ENCODE measurements around the gene ZNF516. TPM values are rescaled to one million over a fixed set of nuclear protein-coding genes. Genes with fewer than 3 reads are reported as not detected.
A peak's percentile ranks its signal among the peaks of the same experiment; 100 is the strongest.

ZNF516 gene
- polyA plus RNA-seq, 3 donors, result 5.0 to 41.9 (median 8.6) TPM

DNA sequence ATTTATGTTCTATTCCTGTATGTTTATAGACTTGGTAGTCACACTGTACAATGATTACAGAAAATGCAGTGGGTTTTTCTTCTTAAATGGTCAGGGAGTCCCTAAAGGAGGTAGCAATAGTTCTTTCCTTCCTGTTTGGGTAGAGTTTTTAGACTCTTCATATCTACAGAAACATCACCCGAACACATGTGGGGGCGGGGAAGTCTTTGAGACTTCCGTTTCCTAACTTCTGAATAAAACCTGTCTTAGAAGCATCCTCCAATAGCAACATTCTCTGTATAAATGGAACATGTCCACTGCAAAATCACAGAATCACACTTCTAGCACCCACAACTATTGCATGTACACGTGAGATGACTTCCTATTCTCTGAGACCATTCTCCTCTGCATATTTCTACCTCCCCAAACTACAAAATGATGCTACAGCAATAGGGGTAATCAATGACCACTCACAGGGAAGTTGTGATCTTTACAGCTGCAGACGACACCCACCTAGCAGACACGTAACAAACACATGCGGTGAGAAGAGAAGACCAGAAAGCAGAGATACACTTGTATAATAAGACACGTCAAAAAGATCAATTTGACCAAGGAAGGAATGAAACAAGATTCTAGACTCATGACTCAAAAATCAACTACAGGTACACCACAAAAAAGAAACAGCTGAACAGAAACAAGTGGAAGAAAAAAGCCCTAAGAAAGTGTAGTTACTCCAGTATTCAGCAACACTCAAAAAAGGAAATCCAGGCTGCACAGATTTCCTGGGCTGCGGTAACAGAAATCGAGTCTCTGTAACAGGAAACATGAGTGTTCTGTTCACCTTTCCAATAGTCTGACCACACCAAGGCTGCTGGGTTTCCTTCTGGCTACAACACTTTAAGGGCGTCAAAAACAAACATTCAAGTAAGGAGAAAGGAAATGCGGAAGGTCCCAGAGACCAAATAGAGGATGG is 120.4 kb downstream of the ZNF516 start:
- H3K27ac ChIP-seq (ENCODE audit: low read depth in 1 of 2, low read length in 2 of 2), result peak overlapping the region in 1 of 2 donors; percentile 28
- H3K79me2 ChIP-seq (ENCODE audit: insufficient read depth, low read length), result peaks cover 100% of the 10 kb centered on the region
- Mint-ChIP-seq H3K27me3 (ENCODE audit: low read depth in 3 of 3) (peaks cover 0 to 2% (median 0%) of the 10 kb centered on the region in 3 donors), H3K4me3 (no peak overlapping the region), H3K9me3 (peaks cover 0 to 1% (median 0%) of the 10 kb centered on the region in 7 donors), H3K4me1 (peaks cover 41% of the 10 kb centered on the region), H3K36me3 (peaks cover 48 to 71% of the 10 kb centered on the region in 2 donors), H3K27ac (peak overlapping the region in 5 of 7 donors; percentile 10 to 71 (median 55))
- no peaks in the 10 kb centered on the region for H3K9me3 ChIP-seq (replicated peaks in 1 of 2; ENCODE audit: control insufficient read depth in 1 of 2, insufficient read depth in 1 of 2, low read length in 2 of 2)
- H3K4me3 ChIP-seq (replicated peaks in 1 of 3; ENCODE audit: low read depth in 2 of 3, low read length in 3 of 3), result no peak overlapping the region
- no peaks in the 10 kb centered on the region for H3K27me3 ChIP-seq (ENCODE audit: control insufficient read depth in 2 of 2, insufficient read depth in 2 of 2, low read length in 2 of 2)
- H4K20me1 ChIP-seq (ENCODE audit: insufficient read depth, low read length), result peaks cover 100% of the 10 kb centered on the region
- intact Hi-C loops (cut with micrococcal nuclease), result no loop called here
- H2AFZ ChIP-seq (ENCODE audit: insufficient read depth, low read depth, low read length, poor library complexity, severe bottlenecking), result no peak overlapping the region
- H3K4me1 ChIP-seq (ENCODE audit: control insufficient read depth in 1 of 2, insufficient read depth in 2 of 2, low read length in 2 of 2), result peaks cover 18 to 26% of the 10 kb centered on the region in 2 donors
- WGBS (ENCODE audit: insufficient coverage), result 42% methylated on average over 5 of the region's 12 CpGs
- H3K9ac ChIP-seq (ENCODE audit: insufficient read depth, low read length, poor library complexity, severe bottlenecking), result peak overlapping the region; percentile 28
- H3K36me3 ChIP-seq (replicated peaks in 1 of 2; ENCODE audit: control insufficient read depth in 1 of 2, insufficient read depth in 2 of 2, low read length in 2 of 2), result peaks cover 56 to 95% of the 10 kb centered on the region in 2 donors
- TF ChIP-seq CTCF (IDR thresholded peaks at IDR 0.05), result no peak
- H3K4me2 ChIP-seq (replicated peaks; ENCODE audit: extremely low read depth, low read length, poor library complexity, severe bottlenecking), result no peak overlapping the region
- DNase-seq, result no peak

GRCh38 chr18:76373297-76373696 is 121.7 kb downstream of the ZNF516 start:
- H3K36me3 Mint-ChIP-seq, result peaks cover 52 to 72% of the 10 kb centered on the region in 2 donors
- peaks cover 0 to 2% (median 0%) of the 10 kb centered on the region in 3 donors for H3K27me3 Mint-ChIP-seq (ENCODE audit: low read depth in 3 of 3)
- Histone ChIP-seq H3K4me3 (replicated peaks in 1 of 3; ENCODE audit: low read depth in 2 of 3, low read length in 3 of 3) (no peak overlapping the region), H3K4me2 (replicated peaks; ENCODE audit: extremely low read depth, low read length, poor library complexity, severe bottlenecking) (no peak overlapping the region), H3K9ac (ENCODE audit: insufficient read depth, low read length, poor library complexity, severe bottlenecking) (no peak overlapping the region), H4K20me1 (ENCODE audit: insufficient read depth, low read length) (peaks cover 100% of the 10 kb centered on the region), H3K4me1 (ENCODE audit: control insufficient read depth in 1 of 2, insufficient read depth in 2 of 2, low read length in 2 of 2) (peaks cover 18 to 26% of the 10 kb centered on the region in 2 donors), H3K27ac (ENCODE audit: low read depth in 1 of 2, low read length in 2 of 2) (peak overlapping the region in 1 of 2 donors; percentile 28), H3K27me3 (ENCODE audit: control insufficient read depth in 2 of 2, insufficient read depth in 2 of 2, low read length in 2 of 2) (no peaks in the 10 kb centered on the region), H2AFZ (ENCODE audit: insufficient read depth, low read depth, low read length, poor library complexity, severe bottlenecking) (no peak overlapping the region), H3K36me3 (replicated peaks in 1 of 2; ENCODE audit: control insufficient read depth in 1 of 2, insufficient read depth in 2 of 2, low read length in 2 of 2) (peaks cover 50 to 94% of the 10 kb centered on the region in 2 donors), H3K79me2 (ENCODE audit: insufficient read depth, low read length) (peaks cover 98% of the 10 kb centered on the region), H3K9me3 (replicated peaks in 1 of 2; ENCODE audit: control insufficient read depth in 1 of 2, insufficient read depth in 1 of 2, low read length in 2 of 2) (no peaks in the 10 kb centered on the region)
- H3K4me1 Mint-ChIP-seq, result peaks cover 43% of the 10 kb centered on the region
- no peak overlapping the region for H3K4me3 Mint-ChIP-seq
- 90% methylated on average over 3 of the region's 5 CpGs for WGBS (ENCODE audit: insufficient coverage)
- no peak for DNase-seq
- no peak for TF ChIP-seq CTCF (IDR thresholded peaks at IDR 0.05)
- peaks cover 0 to 1% (median 0%) of the 10 kb centered on the region in 7 donors for H3K9me3 Mint-ChIP-seq
- H3K27ac Mint-ChIP-seq, result peak overlapping the region in 2 of 7 donors; percentile 53 to 82
- intact Hi-C loops (cut with micrococcal nuclease), result no loop called here
